Measurements from ENCODE around the gene PTGR1.
"Not testable (repeated sequence)": the region's sequence is repeated elsewhere in the genome, so short reads cannot be mapped to it uniquely, and the experiment has no call there.

PTGR1 gene

GRCh38 chr9:111632060-111632459 lies 32.6 kb upstream of the PTGR1 start:
- Histone ChIP-seq H3K9ac (ENCODE audit: low read depth in 1 of 2, low read length in 2 of 2) (peak overlapping the region; percentile 88 to 94), H3K36me3 (ENCODE audit: control insufficient read depth in 1 of 2, insufficient read depth in 2 of 2, low read length in 2 of 2) (no peaks in the 10 kb centered on the region), H3K27ac (ENCODE audit: low read depth, low read length) (no peak overlapping the region), H3K9me3 (ENCODE audit: control insufficient read depth in 1 of 2, low read length in 2 of 2) (no peaks in the 10 kb centered on the region), H3K4me1 (ENCODE audit: control insufficient read depth in 1 of 2, insufficient read depth in 2 of 2, low read length in 2 of 2) (peaks cover 37 to 40% of the 10 kb centered on the region in 2 donors), H3K4me3 (ENCODE audit: low read depth in 1 of 2, low read length in 2 of 2) (peak overlapping the region; percentile 93 to 94), H3K27me3 (ENCODE audit: control insufficient read depth in 1 of 2, insufficient read depth in 2 of 2, low read length in 2 of 2) (no peaks in the 10 kb centered on the region)

GRCh38 chr9:111631214-111631971 lies 31.9 kb upstream of the PTGR1 start, which contains the start of gene DNAJC25:
DNAJC25 (plus strand) TSS chr9:111631334; CDS start chr9:111631408, 74 bp downstream.
- H3K4me1 ChIP-seq (ENCODE audit: control insufficient read depth in 1 of 2, insufficient read depth in 2 of 2, low read length in 2 of 2), result peaks cover 41 to 45% of the 10 kb centered on the region in 2 donors
- no peaks in the 10 kb centered on the region for H3K9me3 ChIP-seq (ENCODE audit: control insufficient read depth in 1 of 2, low read length in 2 of 2)
- H3K4me3 ChIP-seq (ENCODE audit: low read depth in 1 of 2, low read length in 2 of 2), result peak within 1 kb of the TSS; percentile 93 to 94
- no peaks in the 10 kb centered on the region for H3K27me3 ChIP-seq (ENCODE audit: control insufficient read depth in 1 of 2, insufficient read depth in 2 of 2, low read length in 2 of 2)
- H3K9ac ChIP-seq (ENCODE audit: low read depth in 1 of 2, low read length in 2 of 2), result peak within 1 kb of the TSS; percentile 88 to 94
- peak within 1 kb of the TSS; percentile 83 for H3K27ac ChIP-seq (ENCODE audit: low read depth, low read length)
- H3K36me3 ChIP-seq (ENCODE audit: control insufficient read depth in 1 of 2, insufficient read depth in 2 of 2, low read length in 2 of 2), result no peaks in the 10 kb centered on the region

DNA sequence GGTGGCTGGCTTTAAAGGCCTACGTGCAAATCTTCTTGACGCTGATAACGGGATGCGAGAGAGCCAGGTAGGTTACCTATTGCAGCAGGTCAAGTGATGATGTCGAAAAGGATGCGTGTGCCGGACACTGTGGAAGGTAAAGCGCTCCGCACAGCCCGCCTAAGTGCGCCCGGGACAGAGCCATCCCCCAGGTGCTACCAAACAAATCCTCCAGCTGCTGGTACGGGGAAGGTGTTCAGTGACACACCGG lies 31.4 kb upstream of the PTGR1 start:
- Histone ChIP-seq H3K27ac (ENCODE audit: low read depth, low read length) (no peak overlapping the region), H3K9ac (ENCODE audit: low read depth in 1 of 2, low read length in 2 of 2) (peak overlapping the region; percentile 30 to 84), H3K9me3 (ENCODE audit: control insufficient read depth in 1 of 2, low read length in 2 of 2) (no peaks in the 10 kb centered on the region), H3K4me3 (ENCODE audit: low read depth in 1 of 2, low read length in 2 of 2) (peak overlapping the region; percentile 93 to 94), H3K4me1 (ENCODE audit: control insufficient read depth in 1 of 2, insufficient read depth in 2 of 2, low read length in 2 of 2) (peaks cover 41 to 42% of the 10 kb centered on the region in 2 donors), H3K27me3 (ENCODE audit: control insufficient read depth in 1 of 2, insufficient read depth in 2 of 2, low read length in 2 of 2) (no peaks in the 10 kb centered on the region), H3K36me3 (ENCODE audit: control insufficient read depth in 1 of 2, insufficient read depth in 2 of 2, low read length in 2 of 2) (no peaks in the 10 kb centered on the region)

DNA sequence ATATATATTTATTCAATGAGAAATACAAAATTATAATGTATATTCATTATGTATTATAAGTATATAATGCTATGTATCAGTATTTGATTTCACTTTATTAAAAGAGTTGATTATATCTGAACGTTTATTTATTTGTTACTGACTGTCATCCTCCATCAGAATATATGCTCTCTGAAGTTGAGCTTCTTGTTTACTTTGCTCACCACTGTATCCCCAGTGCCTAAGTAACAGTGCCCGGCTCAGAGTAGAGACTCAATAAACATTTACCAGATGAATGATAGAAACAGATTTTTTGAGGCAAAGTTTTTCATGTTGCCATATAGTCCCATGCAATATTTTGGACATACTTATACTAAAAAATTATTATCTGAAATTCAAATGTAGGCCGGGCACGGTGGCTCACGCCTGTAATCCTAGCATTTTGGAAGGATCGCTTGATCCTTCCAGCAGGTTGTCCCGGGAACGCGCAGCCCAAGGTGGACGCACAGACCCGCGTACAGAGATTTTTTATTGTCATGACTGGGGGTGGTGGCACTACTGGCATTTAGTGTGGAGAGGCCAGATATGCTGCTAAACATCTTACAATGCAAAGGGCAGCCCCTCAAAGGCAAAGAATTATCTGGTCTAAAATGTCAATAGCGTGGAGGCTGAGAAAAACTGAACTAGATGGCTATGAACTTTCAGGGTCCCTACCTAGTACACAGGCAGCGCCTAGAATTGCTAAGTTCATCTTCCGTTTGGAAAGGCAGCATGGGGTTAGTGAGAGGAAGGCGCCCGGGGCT lies 30.9 kb upstream of the PTGR1 start:
- H3K9ac ChIP-seq (ENCODE audit: low read depth in 1 of 2, low read length in 2 of 2), result peak overlapping the region; percentile 30 to 84
- no peaks in the 10 kb centered on the region for H3K36me3 ChIP-seq (ENCODE audit: control insufficient read depth in 1 of 2, insufficient read depth in 2 of 2, low read length in 2 of 2)
- peak overlapping the region; percentile 93 to 94 for H3K4me3 ChIP-seq (ENCODE audit: low read depth in 1 of 2, low read length in 2 of 2)
- no peaks in the 10 kb centered on the region for H3K27me3 ChIP-seq (ENCODE audit: control insufficient read depth in 1 of 2, insufficient read depth in 2 of 2, low read length in 2 of 2)
- no peaks in the 10 kb centered on the region for H3K9me3 ChIP-seq (ENCODE audit: control insufficient read depth in 1 of 2, low read length in 2 of 2)
- peaks cover 37 to 41% of the 10 kb centered on the region in 2 donors for H3K4me1 ChIP-seq (ENCODE audit: control insufficient read depth in 1 of 2, insufficient read depth in 2 of 2, low read length in 2 of 2)
- no peak overlapping the region for H3K27ac ChIP-seq (ENCODE audit: low read depth, low read length)

- no peak overlapping the region for H3K9ac ChIP-seq (ENCODE audit: low read depth in 1 of 2, low read length in 2 of 2)
- no peaks in the 10 kb centered on the region for H3K27me3 ChIP-seq (ENCODE audit: control insufficient read depth in 1 of 2, insufficient read depth in 2 of 2, low read length in 2 of 2)
- H3K9me3 ChIP-seq (ENCODE audit: control insufficient read depth in 1 of 2, low read length in 2 of 2), result no peaks in the 10 kb centered on the region
- H3K27ac ChIP-seq (ENCODE audit: low read depth, low read length), result no peak overlapping the region
- H3K4me3 ChIP-seq (ENCODE audit: low read depth in 1 of 2, low read length in 2 of 2), result no peak overlapping the region
- H3K4me1 ChIP-seq (ENCODE audit: control insufficient read depth in 1 of 2, insufficient read depth in 2 of 2, low read length in 2 of 2), result peaks cover 17 to 35% of the 10 kb centered on the region in 2 donors
- no peaks in the 10 kb centered on the region for H3K36me3 ChIP-seq (ENCODE audit: control insufficient read depth in 1 of 2, insufficient read depth in 2 of 2, low read length in 2 of 2)
These were observed 29.0 kb upstream of the PTGR1 start for GRCh38 chr9:111628411-111628810.

- no peak overlapping the region for H3K4me3 ChIP-seq (ENCODE audit: low read depth in 1 of 2, low read length in 2 of 2)
- H3K27ac ChIP-seq (ENCODE audit: low read depth, low read length), result no peak overlapping the region
- no peaks in the 10 kb centered on the region for H3K36me3 ChIP-seq (ENCODE audit: control insufficient read depth in 1 of 2, insufficient read depth in 2 of 2, low read length in 2 of 2)
- H3K27me3 ChIP-seq (ENCODE audit: control insufficient read depth in 1 of 2, insufficient read depth in 2 of 2, low read length in 2 of 2), result no peaks in the 10 kb centered on the region
- no peak overlapping the region for H3K9ac ChIP-seq (ENCODE audit: low read depth in 1 of 2, low read length in 2 of 2)
- H3K4me1 ChIP-seq (ENCODE audit: control insufficient read depth in 1 of 2, insufficient read depth in 2 of 2, low read length in 2 of 2), result peaks cover 9 to 30% of the 10 kb centered on the region in 2 donors
- H3K9me3 ChIP-seq (ENCODE audit: control insufficient read depth in 1 of 2, low read length in 2 of 2), result no peaks in the 10 kb centered on the region
These were observed 28.0 kb upstream of the PTGR1 start for GRCh38 chr9:111627260-111627963.

DNA sequence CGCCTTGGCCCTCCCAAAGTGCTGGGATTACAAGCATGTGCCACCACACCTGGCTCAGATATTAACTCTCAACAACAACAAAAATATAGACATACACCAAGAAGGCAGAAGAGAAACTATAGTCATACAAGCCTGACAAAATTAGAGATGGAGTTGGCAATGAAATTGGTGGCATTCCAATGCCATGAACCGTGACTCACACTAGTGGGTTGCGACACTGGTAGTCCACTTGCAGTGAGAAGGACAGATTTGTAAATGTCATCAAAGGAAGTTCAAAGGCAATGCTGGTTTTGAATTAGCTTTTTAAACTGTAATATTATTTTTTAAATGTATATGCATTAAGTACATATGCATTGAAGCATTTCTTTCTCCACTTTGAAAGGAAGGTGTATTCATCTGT lies 23.2 kb upstream of the PTGR1 start:
- Histone ChIP-seq H3K4me3 (ENCODE audit: low read depth in 1 of 2, low read length in 2 of 2) (no peak overlapping the region), H3K9me3 (ENCODE audit: control insufficient read depth in 1 of 2, low read length in 2 of 2) (no peaks in the 10 kb centered on the region), H3K9ac (ENCODE audit: low read depth in 1 of 2, low read length in 2 of 2) (no peak overlapping the region), H3K36me3 (ENCODE audit: control insufficient read depth in 1 of 2, insufficient read depth in 2 of 2, low read length in 2 of 2) (no peaks in the 10 kb centered on the region), H3K27ac (ENCODE audit: low read depth, low read length) (no peak overlapping the region), H3K4me1 (ENCODE audit: control insufficient read depth in 1 of 2, insufficient read depth in 2 of 2, low read length in 2 of 2) (peaks cover 9% of the 10 kb centered on the region in 2 donors), H3K27me3 (ENCODE audit: control insufficient read depth in 1 of 2, insufficient read depth in 2 of 2, low read length in 2 of 2) (no peaks in the 10 kb centered on the region)

DNA sequence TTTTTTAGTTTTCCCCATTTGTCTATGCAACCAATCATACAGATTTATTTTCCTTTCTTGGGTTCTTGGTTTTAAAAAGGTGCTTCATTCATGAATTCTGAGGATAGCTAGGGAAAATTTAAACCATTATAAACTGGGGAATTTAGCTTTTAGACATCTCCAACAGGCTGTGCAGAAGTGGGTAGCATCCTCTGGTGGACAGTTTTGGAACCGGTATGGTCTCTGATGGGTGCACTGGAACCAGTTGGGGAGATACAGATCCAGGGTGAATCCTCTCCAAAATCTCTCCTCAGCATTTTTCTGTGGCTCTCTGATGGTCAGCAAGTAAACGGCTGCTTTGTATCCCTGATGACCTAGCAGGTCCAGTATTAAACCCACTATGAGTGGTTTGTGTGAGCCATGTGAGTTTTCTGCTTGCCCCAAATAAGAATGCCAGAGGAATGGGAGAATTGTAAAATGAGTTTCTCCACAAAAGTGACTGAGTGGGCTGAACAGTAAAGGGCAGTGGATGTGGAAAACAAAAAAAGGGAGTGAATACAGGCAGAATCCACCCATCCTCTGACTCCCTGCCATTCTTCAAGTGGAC lies 22.5 kb upstream of the PTGR1 start:
- peaks cover 9% of the 10 kb centered on the region in 2 donors for H3K4me1 ChIP-seq (ENCODE audit: control insufficient read depth in 1 of 2, insufficient read depth in 2 of 2, low read length in 2 of 2)
- no peak overlapping the region for H3K9ac ChIP-seq (ENCODE audit: low read depth in 1 of 2, low read length in 2 of 2)
- no peak overlapping the region for H3K27ac ChIP-seq (ENCODE audit: low read depth, low read length)
- no peaks in the 10 kb centered on the region for H3K27me3 ChIP-seq (ENCODE audit: control insufficient read depth in 1 of 2, insufficient read depth in 2 of 2, low read length in 2 of 2)
- no peaks in the 10 kb centered on the region for H3K9me3 ChIP-seq (ENCODE audit: control insufficient read depth in 1 of 2, low read length in 2 of 2)
- no peaks in the 10 kb centered on the region for H3K36me3 ChIP-seq (ENCODE audit: control insufficient read depth in 1 of 2, insufficient read depth in 2 of 2, low read length in 2 of 2)
- H3K4me3 ChIP-seq (ENCODE audit: low read depth in 1 of 2, low read length in 2 of 2), result no peak overlapping the region

DNA sequence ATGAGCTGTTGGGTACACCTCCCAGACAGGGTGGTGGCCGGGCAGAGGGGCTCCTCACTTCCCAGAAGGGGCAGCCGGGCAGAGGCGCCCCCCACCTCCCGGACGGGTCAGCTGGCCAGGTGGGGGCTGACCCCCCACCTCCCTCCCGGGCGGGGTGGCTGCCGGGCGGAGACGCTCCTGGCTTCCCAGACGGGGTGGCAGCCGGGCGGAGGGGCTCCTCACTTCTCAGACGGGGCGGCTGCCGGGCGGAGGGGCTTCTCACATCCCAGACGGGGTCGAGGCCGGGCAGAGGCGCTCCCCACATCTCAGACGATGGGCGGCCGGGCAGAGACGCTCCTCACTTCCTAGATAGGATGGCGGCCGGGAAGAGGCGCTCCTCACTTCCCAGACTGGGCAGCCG lies 17.9 kb upstream of the PTGR1 start:
- not testable (repeated sequence) for H3K9me3 ChIP-seq (ENCODE audit: control insufficient read depth in 1 of 2, low read length in 2 of 2); H3K27me3 ChIP-seq (ENCODE audit: control insufficient read depth in 1 of 2, insufficient read depth in 2 of 2, low read length in 2 of 2); H3K36me3 ChIP-seq (ENCODE audit: control insufficient read depth in 1 of 2, insufficient read depth in 2 of 2, low read length in 2 of 2); H3K9ac ChIP-seq (ENCODE audit: low read depth in 1 of 2, low read length in 2 of 2); H3K27ac ChIP-seq (ENCODE audit: low read depth, low read length); H3K4me3 ChIP-seq (ENCODE audit: low read depth in 1 of 2, low read length in 2 of 2)
- peaks cover 7 to 10% of the 10 kb centered on the region in 2 donors for H3K4me1 ChIP-seq (ENCODE audit: control insufficient read depth in 1 of 2, insufficient read depth in 2 of 2, low read length in 2 of 2)

DNA sequence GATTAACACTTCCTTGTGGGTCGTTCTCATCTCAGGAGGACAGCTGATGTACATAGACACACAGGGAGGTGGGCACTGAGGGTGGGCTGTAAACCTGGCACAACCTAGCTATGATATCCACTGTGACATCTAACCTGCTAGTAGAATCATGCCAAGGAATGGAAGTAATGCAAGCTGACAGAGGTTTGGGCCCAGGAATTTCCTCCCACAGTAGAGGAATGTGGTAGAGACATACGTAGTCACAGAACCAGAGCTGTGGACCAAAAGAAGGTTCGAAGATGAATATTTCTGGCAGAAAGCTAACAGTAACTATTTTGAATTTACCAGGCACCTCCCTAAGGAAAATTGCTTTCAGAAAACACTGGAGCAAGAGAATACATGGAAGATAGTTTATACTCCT lies 16.5 kb upstream of the PTGR1 start:
- H3K4me3 ChIP-seq (ENCODE audit: low read depth in 1 of 2, low read length in 2 of 2), result no peak overlapping the region
- no peaks in the 10 kb centered on the region for H3K36me3 ChIP-seq (ENCODE audit: control insufficient read depth in 1 of 2, insufficient read depth in 2 of 2, low read length in 2 of 2)
- no peak overlapping the region for H3K27ac ChIP-seq (ENCODE audit: low read depth, low read length)
- no peak overlapping the region for H3K9ac ChIP-seq (ENCODE audit: low read depth in 1 of 2, low read length in 2 of 2)
- H3K9me3 ChIP-seq (ENCODE audit: control insufficient read depth in 1 of 2, low read length in 2 of 2), result no peaks in the 10 kb centered on the region
- no peaks in the 10 kb centered on the region for H3K27me3 ChIP-seq (ENCODE audit: control insufficient read depth in 1 of 2, insufficient read depth in 2 of 2, low read length in 2 of 2)
- peaks cover 7 to 8% of the 10 kb centered on the region in 2 donors for H3K4me1 ChIP-seq (ENCODE audit: control insufficient read depth in 1 of 2, insufficient read depth in 2 of 2, low read length in 2 of 2)
